Motor neuron (in vitro differentiated cells): Measurements from ENCODE around the gene CDH2. TPM values are rescaled to one million over a fixed set of nuclear protein-coding genes. Genes with fewer than 3 reads are reported as not detected.

Experiments used
- ATAC-seq, 8 experiments: fragments of 200-7000 bp; cut with Tn5 transposase; replicated peaks in 6 of 8; 2 replicates each; pipeline ENCODE4 v1.8.0; 2021; ENCODE audit warnings: mild to moderate bottlenecking in 8 of 8, moderate library complexity in 8 of 8
- H3K27ac ChIP-seq, 2 donors: fragments of 250-450 bp; sonication (Bioruptor Pico); 2 replicates each; pipeline ENCODE4 v1.9.0; 2021; ENCODE audit warnings: antibody characterized with exemption in 2 of 2, mild to moderate bottlenecking in 2 of 2, moderate library complexity in 1 of 2
- H3K4me1 ChIP-seq, 2 donors: fragments of 250-450 bp; sonication (Bioruptor Pico); replicated peaks in 1 of 2; 2 replicates each; pipeline ENCODE4 v1.6.1; 2021; ENCODE audit warnings: antibody characterized with exemption in 2 of 2, mild to moderate bottlenecking in 2 of 2, moderate library complexity in 1 of 2
- H3K4me3 ChIP-seq, 5 donors: fragments of 250-450 bp; sonication (Bioruptor Pico); 2 replicates each; pipeline ENCODE4 v1.9.0; 2021; ENCODE audit warnings: antibody characterized with exemption in 5 of 5, mild to moderate bottlenecking in 5 of 5, moderate library complexity in 4 of 5
- WGBS, 10 experiments: fragments of 450-650 bp; shearing (Covaris generic); methylation state at CpG; one replicate each; pipeline ENCODE4 v1.0.0; 2022; 5-methylcytosine and 5-hydroxymethylcytosine counted together
- in situ Hi-C, 9 experiments: fragments of 400-800 bp; cut with MboI; loops; one replicate each; pipeline ENCODE4 v1.15.0; 2021; ENCODE audit warnings: low sequenced_read_pairs in 9 of 9, low pct_unique_long_range_greater_than_20kb in 2 of 9; ENCODE audit not compliant: unreplicated experiment in 9 of 9
- total RNA-seq, 8 experiments: library from RNA; unstranded; fragments of 300-600 nt; gene quantifications; 2 replicates each; pipeline versions ENCODE4 v1.2.3 to v1.2.4, GENCODE V29; 2022

The CDH2 gene
- total RNA-seq, 8 experiments from 2014 or later, result 0.10 to 181 (median 82.6) TPM

GRCh38 chr18:28065793-28066186 lies 111.1 kb downstream of the CDH2 start:
- in situ Hi-C loops, result no loop called here
- peak in 2 of 8 experiments; percentile 4 to 26 for ATAC-seq
- H3K27ac ChIP-seq, result peak overlapping the region in 1 of 2 donors; percentile 41
- 0 to 100% (median 60%) methylated on average over 1 to 3 of the region's 3 CpGs for WGBS, 10 experiments
- no peak overlapping the region for H3K4me3 ChIP-seq
- peaks cover 22 to 29% of the 10 kb centered on the region in 2 donors for H3K4me1 ChIP-seq

- peak overlapping the region in 1 of 2 donors; percentile 41 for H3K27ac ChIP-seq
Measured at GRCh38 chr18:28065031-28065792, 111.7 kb downstream of the CDH2 start.

GRCh38 chr18:28063926-28064325 lies 113.0 kb downstream of the CDH2 start:
- Histone ChIP-seq H3K4me3 (no peak overlapping the region), H3K27ac (no peak overlapping the region), H3K4me1 (peaks cover 22 to 29% of the 10 kb centered on the region in 2 donors)
- no peak for ATAC-seq
- 14 to 89% (median 54%) methylated on average over 1 to 2 of the region's 2 CpGs; no CpG with 5 or more reads in 1 of the 10 experiments for WGBS, 10 experiments
- in situ Hi-C loops, result no loop called here

More at GRCh38 chr18:28065031-28065792, 111.7 kb downstream of the CDH2 start:
- Histone ChIP-seq H3K4me1 (peaks cover 22 to 29% of the 10 kb centered on the region in 2 donors), H3K4me3 (no peak overlapping the region)
- peak in 3 of 8 experiments; percentile 67 to 91 (median 77) for ATAC-seq
- 0 to 88% (median 48%) methylated on average over 1 to 4 of the region's 4 CpGs for WGBS, 10 experiments
- in situ Hi-C loops, result no loop called here

- WGBS, 10 experiments, result 0 to 17% (median 0%) methylated on average over 1 to 2 of the region's 2 CpGs; no CpG with 5 or more reads in 1 of the 10 experiments
- ATAC-seq, result peak in 5 of 8 experiments; percentile 39 to 85 (median 74)
- no peak overlapping the region for H3K27ac ChIP-seq
- H3K4me1 ChIP-seq, result peaks cover 22 to 29% of the 10 kb centered on the region in 2 donors
- in situ Hi-C loops, result no loop called here
- no peak overlapping the region for H3K4me3 ChIP-seq
Measured at GRCh38 chr18:28063271-28063761, 113.6 kb downstream of the CDH2 start.

- ATAC-seq, result peak in 1 of 8 experiments; percentile 66
- in situ Hi-C loops, result no loop called here
- no peak overlapping the region for H3K4me3 ChIP-seq
- 44 to 94% (median 88%) methylated on average over 2 to 4 of the region's 4 CpGs; no CpG with 5 or more reads in 3 of the 10 experiments for WGBS, 10 experiments
- H3K4me1 ChIP-seq, result peaks cover 22 to 29% of the 10 kb centered on the region in 2 donors
- H3K27ac ChIP-seq, result peak overlapping the region in 1 of 2 donors; percentile 55
Measured at GRCh38 chr18:28062443-28062842, 114.5 kb downstream of the CDH2 start.

GRCh38 chr18:28059861-28060260 lies 117.1 kb downstream of the CDH2 start:
- in situ Hi-C loops, result no loop called here
- 14 to 100% (median 89%) methylated on average over 1 to 3 of the region's 3 CpGs for WGBS, 10 experiments
- Histone ChIP-seq H3K4me1 (peaks cover 12 to 18% of the 10 kb centered on the region in 2 donors), H3K27ac (no peak overlapping the region), H3K4me3 (no peak overlapping the region)
- ATAC-seq, result no peak

- in situ Hi-C loops, result no loop called here
- Histone ChIP-seq H3K27ac (no peak overlapping the region), H3K4me1 (peaks cover 30 to 37% of the 10 kb centered on the region in 2 donors), H3K4me3 (no peak overlapping the region)
- ATAC-seq, result peak in 3 of 8 experiments; percentile 42 to 67 (median 44)
Measured at GRCh38 chr18:28050545-28050944, 126.4 kb downstream of the CDH2 start.

GRCh38 chr18:28048612-28049011 lies 128.3 kb downstream of the CDH2 start:
- Histone ChIP-seq H3K4me1 (peaks cover 31 to 46% of the 10 kb centered on the region in 2 donors), H3K27ac (peak overlapping the region in 1 of 2 donors; percentile 6), H3K4me3 (no peak overlapping the region)
- in situ Hi-C loops, result no loop called here
- WGBS, 10 experiments, result 13 to 100% (median 54%) methylated on average over 1 to 2 of the region's 2 CpGs
- ATAC-seq, result peak in 3 of 8 experiments; percentile 38 to 49 (median 43)

GRCh38 chr18:28045880-28046279 lies 131.1 kb downstream of the CDH2 start:
- peak overlapping the region in 1 of 2 donors; percentile 12 for H3K27ac ChIP-seq
- peak in 2 of 8 experiments; percentile 6 to 18 for ATAC-seq
- H3K4me3 ChIP-seq, result no peak overlapping the region
- peaks cover 39 to 51% of the 10 kb centered on the region in 2 donors for H3K4me1 ChIP-seq
- in situ Hi-C loops, result no loop called here
- 24 to 94% (median 51%) methylated on average over 1 to 3 of the region's 3 CpGs; no CpG with 5 or more reads in 2 of the 10 experiments for WGBS, 10 experiments

GRCh38 chr18:28045176-28045810 lies 131.6 kb downstream of the CDH2 start:
- Histone ChIP-seq H3K27ac (peak overlapping the region in 1 of 2 donors; percentile 12), H3K4me1 (peaks cover 45 to 51% of the 10 kb centered on the region in 2 donors), H3K4me3 (no peak overlapping the region)
- ATAC-seq, result peak in 5 of 8 experiments; percentile 39 to 68 (median 54)
- WGBS, 10 experiments, result 0 to 86% (median 21%) methylated on average over 1 to 3 of the region's 3 CpGs
- in situ Hi-C loops, result no loop called here

- peaks cover 42 to 53% of the 10 kb centered on the region in 2 donors for H3K4me1 ChIP-seq
- WGBS, 10 experiments, result 60 to 100% (median 84%) methylated on average over 1 to 3 of the region's 4 CpGs; no CpG with 5 or more reads in 4 of the 10 experiments
Measured at GRCh38 chr18:28044036-28044435, 132.9 kb downstream of the CDH2 start.

GRCh38 chr18:28043631-28044030 lies 133.3 kb downstream of the CDH2 start:
- ATAC-seq, result no peak
- WGBS, 10 experiments, result 20 to 79% (median 50%) methylated on average over 1 to 3 of the region's 3 CpGs; no CpG with 5 or more reads in 5 of the 10 experiments
- in situ Hi-C loops, result no loop called here

More at GRCh38 chr18:28044036-28044435, 132.9 kb downstream of the CDH2 start:
- no peak overlapping the region for H3K4me3 ChIP-seq
- ATAC-seq, result no peak
- H3K27ac ChIP-seq, result no peak overlapping the region
- in situ Hi-C loops, result no loop called here

GRCh38 chr18:28041366-28041765 lies 135.6 kb downstream of the CDH2 start:
- in situ Hi-C loops, result no loop called here
- ATAC-seq, result peak in 5 of 8 experiments; percentile 80 to 90 (median 86)
- peak overlapping the region; percentile 55 to 59 for H3K27ac ChIP-seq
- H3K4me3 ChIP-seq, result no peak overlapping the region
- H3K4me1 ChIP-seq, result peaks cover 42 to 61% of the 10 kb centered on the region in 2 donors
- 0 to 57% (median 15%) methylated on average over 2 to 5 of the region's 5 CpGs for WGBS, 10 experiments

More at GRCh38 chr18:28043631-28044030, 133.3 kb downstream of the CDH2 start:
- no peak overlapping the region for H3K4me3 ChIP-seq
- no peak overlapping the region for H3K27ac ChIP-seq
- peaks cover 40 to 53% of the 10 kb centered on the region in 2 donors for H3K4me1 ChIP-seq
